HG03457 (cell line): ENCODE results near the gene RER1.

Experiments
- ATAC-seq: cut with Tn5 transposase; IDR thresholded peaks from one replicate; pipeline ENCODE4 v1.9.1; 2021; ENCODE audit warnings: moderate number of reproducible peaks; ENCODE audit not compliant: unreplicated experiment

RER1 gene

DNA sequence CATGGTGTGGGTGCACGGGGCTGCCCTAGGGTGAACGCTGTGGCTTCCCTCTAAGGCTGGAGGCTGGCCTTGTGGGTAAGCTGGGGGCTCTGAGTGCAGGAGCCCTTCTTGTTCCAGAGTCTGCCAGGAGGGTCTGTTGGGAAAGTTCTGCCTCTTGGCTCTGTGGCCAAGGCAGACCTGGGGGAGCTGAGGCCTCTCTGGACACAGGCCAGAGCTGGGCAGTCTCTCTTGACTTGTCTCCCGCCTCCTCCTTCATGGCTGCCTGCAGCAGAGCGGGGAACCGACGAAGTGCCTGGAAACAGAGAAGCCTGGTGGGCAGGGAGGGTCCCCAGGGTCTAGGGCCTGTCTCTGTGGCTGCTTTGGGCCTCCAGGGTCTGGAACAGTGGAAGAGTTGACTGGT is 51.0 kb downstream of the RER1 start:
- no peak for ATAC-seq

DNA sequence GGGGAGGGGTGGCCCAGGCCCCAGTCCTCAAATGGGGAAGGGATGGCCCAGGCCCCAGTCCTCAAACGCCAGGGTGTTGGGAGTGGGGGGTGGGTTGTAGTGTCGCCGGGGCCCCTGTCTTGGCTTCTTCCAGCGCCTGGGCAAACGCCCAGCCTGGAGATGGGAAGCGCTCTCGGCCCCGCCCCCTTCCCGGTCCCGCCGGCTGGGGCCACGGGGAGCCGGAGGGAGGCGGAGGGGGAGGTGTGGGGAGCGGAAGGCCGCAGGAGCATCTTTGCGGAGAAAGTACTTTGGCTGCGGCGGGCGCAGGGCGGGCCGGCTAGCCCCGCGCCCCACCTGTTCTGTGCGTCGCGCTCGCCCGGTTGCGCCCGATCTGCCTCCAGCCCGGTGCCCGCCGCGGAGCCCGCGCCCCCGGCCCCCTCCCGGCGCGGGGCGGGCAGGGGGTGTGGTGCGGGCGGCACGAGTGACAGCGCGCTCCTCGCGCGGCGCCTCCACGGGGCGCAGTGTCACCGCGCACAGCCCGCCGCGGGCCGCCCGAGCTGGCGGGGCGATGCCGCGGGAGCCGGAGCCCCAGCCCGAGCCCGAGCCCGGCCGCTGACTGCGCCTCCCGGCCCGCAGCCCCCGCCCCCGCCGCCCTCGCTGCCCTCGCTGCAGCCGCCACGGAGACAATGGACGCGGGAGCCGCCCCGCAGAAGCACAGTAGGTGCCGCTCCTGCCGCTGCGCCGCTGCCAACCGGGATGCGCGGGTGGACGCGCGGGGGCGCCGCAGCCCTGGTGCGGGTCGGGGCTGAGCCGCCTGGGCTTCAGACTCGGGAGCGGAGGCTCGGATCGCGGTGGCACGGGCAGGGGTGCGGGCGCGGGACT is 51.9 kb downstream of the RER1 start:
- ATAC-seq = no peak

DNA sequence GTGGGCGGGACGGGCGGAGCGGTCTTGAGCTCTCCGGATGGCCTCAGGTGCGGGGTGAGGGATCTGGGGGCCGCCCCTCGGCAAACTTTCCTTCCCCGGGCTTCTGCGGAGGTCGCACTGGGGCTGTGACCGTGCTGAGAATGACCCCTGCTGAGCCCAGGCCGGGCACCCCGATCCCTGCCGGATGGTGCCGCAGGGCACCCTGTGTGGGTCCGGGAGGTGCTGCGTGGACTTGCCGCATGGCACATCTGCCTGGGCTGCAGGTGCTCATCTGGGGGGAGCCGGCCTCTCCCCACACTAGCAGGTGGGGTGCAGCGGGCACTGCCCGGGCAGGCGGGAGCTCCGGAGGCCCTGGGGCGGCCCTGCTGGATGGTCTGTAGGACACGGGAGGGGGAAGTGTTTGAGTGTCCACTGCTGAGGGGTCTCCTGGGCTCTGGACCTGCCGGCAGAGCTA is 52.5 kb downstream of the RER1 start:
- no peak for ATAC-seq

DNA sequence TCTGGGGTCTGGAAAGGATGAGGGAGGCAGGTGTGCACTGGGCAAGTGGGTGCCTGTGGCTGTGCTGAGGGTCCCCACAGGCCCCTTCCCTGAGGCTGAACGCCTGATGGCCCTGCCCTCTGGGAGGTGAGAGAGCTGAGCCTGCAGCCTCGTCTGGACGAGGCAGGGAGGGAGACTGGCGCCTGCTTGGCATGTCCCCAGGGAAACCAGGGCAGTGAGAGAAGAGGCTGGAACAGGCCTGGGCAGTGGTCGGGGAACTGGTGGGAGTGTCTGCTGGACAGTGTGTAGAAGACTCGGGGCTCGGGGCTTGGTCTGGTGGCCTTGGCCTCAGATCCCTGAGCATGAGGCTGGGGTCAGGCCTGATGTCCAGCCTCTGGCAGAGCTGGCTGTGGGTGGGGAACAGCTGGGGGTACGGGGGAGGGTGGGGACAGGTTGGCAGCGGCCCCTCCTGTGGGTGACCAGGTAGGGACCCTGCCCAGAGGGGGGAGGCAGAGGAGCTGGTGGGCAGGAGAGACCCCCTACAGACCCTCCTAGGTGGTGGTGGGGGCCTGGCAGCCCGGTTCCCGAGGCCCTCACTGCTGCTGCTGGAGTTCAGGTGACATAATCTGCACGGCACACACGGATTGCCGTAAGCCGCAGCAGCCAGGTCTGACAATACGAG is 53.7 kb downstream of the RER1 start:
- ATAC-seq = no peak

DNA sequence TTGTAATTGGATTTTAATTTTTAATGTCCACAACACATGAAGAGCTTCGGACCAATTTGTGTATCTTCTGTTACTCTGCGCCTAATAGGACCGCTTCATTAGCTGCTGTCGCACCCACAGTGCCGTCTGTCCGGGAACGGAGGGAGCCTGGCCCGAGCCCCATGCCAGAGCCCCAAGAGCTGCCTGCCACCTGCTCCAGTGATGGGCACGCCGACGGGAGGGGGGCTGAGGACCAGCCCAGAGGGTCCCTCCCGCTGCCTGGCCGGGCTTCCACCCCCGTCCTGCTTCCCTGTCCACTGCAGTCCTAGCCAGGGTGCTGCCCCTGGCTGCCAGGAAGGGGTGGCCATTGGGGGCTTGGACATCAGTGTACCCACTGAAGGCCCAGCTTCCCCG is 54.2 kb downstream of the RER1 start:
- no peak for ATAC-seq

DNA sequence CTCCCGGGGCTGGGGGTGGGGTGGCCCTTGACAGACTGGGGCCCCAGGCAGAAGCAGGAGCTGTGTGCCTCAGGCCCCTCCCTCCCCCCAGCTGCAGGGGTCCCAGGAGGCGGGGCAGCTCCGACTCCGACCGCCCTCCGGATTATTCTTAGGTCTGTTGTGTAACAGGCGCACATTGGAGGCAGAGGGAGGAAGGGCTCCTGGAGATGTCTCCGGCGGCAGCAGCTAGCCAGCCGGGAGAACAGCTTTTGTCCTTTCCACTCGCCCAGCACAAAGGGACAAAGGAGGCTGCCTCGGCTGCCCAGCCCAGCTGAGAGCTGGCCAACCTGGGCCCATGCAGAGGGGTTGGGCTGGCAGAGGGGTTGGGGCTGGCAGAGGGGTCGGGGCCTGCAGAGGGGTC is 54.8 kb downstream of the RER1 start:
- no peak for ATAC-seq

DNA sequence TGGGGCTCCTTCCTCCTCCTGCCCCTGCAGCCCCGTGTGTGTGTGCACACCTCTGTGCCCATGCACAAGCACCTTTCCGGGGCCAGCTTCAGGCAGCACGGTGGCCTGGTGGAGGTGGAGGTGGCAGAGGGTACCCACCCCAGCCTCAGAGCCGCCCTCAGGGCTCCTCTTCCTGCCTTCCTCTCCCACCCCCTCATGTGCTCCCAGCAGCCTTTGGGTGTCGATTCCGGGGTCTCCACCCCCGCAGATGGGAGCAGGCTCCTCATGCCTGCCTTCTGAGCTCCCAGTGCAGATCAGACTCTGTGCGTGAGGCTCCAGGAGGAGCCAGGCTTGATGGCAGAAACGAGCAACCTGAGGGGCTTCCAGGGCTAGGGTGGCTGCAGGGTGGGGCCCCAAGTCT is 55.2 kb downstream of the RER1 start:
- ATAC-seq = no peak

DNA sequence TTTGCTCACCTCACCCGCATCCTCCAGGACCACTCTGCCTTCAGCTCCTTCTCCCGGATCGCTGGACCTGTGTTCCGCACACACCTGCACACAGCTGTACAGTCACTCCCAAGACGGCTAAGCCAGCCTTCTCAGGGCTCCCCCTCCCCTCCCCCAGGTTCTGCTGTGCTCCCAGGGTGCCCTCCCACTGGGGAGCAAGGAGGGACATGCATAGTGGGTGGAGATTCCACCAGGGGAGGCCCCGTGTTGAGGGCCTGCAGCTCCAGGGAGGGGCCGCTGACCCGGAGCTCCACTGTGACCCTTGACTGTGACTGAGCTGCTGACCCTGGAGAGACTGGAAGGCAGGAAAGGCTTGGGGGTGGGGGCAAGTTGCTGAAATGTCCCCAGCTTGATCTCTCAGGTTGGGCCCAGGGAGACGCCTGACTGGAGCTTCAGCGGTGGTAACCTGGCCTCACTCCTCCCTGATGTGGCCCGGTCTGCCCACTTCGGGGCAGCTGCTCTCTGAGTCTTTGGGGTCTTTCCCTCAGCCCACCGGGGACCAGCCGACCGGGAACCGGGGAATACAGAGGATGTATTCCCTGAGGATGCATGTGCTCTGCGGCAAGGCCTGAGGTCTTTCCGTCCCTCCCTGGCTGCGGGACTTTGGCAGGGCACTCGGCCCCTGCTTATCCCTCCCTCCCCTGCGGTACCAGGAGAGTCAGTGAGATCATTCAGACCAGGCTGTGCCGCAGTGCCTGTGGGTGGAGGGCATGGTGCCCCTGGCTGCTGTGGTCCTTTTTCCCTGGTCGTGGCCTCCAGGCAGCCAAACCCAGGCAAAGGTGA is 55.8 kb downstream of the RER1 start:
- no peak for ATAC-seq

DNA sequence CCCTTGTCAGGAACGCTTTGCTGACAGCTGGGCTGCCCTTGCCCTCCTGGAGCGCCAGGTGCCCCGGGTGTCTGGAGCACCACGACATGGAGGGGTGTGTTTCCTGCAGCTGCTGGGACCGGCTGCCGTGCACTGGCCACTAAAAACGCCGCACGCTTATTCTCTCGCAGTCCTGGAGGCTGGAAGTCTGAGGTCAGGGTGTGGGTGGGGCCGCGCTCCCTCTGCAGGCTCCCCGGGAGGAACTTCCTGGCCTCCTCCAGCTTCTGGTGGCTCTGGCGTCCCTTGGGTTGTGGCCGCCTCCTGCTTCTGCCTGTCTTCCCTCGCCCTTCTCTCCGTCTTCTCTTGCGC is 56.4 kb downstream of the RER1 start:
- ATAC-seq = no peak

DNA sequence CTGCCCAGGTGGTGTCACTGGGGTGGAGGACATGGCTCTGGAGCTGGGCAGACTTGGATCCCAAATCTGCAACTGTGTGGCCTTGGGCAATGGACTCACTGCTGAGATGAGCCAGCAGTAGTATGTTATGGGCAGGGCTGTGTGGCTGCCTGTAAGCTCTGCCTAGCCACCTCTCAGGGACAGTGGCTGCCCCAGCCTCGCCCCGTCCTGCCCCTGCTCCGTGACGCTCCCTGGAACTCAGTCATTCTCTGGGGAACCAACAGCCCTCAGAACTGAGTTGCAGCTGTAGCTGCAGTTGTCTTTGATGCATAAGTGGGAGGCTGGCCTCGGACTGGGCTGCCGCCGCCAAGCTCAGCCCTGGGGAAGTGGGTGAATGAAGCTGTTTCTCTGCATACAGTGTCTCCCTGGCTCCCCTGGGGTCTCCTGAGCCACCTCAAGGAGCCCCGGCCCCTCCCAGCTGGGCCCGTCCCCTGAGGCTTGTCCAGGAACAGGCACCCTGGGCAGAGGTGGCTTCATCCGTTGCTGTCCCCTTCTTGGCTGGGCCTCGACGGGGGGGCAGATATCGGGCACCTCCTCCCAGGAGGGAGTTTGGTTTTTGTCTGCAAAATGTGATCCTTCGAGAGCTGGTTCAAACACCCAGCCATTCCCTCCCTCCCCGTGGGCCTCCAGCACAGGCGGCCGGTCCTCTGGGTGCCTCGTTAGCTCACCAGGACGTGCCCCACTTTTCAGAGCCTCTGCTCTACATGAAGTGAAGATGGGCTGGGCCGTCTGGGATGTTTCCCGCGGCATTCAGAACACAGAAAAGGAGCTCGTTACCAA is 58.2 kb downstream of the RER1 start:
- no peak for ATAC-seq

DNA sequence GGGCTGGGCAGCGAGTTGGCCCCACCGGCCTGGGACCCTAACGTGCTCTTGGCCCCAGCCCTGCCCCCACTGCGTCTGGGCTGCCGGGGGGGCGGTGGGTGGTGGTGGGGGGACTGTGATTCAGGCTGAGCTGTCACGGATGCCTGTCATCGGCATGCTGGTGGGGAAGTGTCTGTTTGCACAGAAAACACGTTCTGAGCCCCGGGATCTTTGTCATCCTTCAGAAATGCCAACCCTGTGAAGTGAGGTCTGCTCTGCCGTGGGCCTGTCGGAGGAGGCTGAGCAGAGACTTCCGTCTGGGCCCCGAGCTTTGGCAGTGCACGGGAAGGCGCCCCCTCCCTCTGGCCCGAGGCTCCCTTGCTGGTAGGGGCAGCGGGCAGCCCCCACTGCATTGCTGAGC is 60.1 kb downstream of the RER1 start:
- ATAC-seq = no peak

DNA sequence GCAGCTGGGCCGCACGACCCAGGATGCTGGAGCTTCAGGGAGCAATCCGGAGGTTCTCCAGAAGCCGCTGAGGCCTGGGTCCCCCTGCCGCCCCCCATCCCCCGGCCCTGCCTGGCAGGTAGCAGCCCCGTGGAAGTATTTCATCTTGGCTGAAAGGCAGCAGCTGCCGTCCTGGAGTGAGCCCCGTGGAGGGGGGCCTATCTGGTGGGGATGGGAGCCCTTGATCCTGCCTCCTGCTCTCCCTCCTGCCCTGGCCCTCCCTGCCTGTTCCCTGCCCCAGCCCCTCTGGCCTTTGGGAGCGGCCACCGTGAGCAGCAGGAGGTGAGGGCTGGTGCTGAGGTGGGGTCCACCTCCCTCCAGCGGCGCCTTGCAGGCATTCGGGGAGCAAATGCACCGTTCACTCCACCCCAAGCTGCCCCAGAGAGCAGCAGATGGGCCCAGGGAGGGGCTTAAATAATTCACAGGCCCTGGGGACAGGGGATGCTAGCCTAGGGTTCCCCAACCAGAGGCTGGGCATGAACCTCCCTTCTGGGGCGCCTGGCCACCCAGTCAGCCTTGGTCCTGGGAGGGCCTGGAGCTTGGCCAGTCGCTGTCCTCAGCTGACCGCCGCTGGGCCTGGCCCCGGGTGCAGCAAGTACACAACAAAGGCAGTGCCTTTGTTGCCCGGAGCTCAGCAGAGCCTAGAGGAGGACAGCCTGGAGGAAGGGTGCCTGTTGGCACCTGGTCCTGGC is 60.7 kb downstream of the RER1 start:
- no peak for ATAC-seq

DNA sequence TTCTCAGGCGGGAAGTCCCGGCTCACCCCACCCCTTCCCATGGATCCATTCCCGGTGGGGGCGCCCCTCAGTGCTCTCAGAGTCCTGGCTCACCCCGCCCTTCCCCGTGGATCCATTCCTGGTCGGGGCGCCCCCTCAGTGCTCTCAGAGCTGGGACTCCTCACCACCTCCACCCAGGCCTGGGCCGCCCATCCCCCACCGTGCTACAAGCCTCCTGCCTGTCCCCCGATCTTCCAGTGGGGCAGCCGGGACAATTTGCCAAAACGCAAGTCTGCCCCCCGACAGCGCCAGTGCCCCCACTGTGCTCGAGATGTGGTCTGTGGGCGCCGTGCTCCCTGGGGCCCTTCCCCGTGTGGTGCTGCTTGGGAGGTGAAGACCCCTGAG is 61.3 kb downstream of the RER1 start:
- ATAC-seq = no peak

DNA sequence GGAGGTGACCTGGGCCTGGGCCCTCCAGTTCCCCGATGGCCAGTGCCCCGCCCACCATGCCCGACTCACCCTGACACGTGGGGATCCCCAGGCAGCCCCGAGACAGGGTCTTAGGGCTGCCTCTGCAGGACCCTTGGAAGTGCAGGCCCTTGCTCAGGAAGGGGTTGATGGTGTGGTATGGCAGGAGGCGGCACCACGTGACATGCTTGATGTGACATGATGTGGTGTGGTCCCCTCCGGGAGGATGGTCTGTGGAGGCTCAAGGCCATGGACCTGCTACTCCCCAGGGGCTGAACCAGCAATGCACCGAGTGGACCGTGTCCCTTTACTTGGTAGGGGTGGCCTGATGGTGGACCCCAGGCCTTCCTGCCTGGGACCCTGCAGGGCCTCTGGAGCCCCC is 62.6 kb downstream of the RER1 start:
- ATAC-seq = no peak
